ENCODE data around the gene MBTPS1. TPM values are rescaled to one million over a fixed set of nuclear protein-coding genes. Genes with fewer than 3 reads are reported as not detected.

MBTPS1 gene
- polyA plus RNA-seq, 3 donors, result 26.4 to 73.8 (median 28.0) TPM

GRCh38 chr16:84105948-84106740 is 10.6 kb downstream of the MBTPS1 start:
- 99% methylated on average over 5 of the region's 13 CpGs for WGBS (ENCODE audit: insufficient coverage)
- Histone ChIP-seq H3K79me2 (ENCODE audit: insufficient read depth, low read length) (peaks cover 96% of the 10 kb centered on the region), H3K4me3 (replicated peaks in 1 of 3; ENCODE audit: low read depth in 2 of 3, low read length in 3 of 3) (no peak overlapping the region), H3K27me3 (ENCODE audit: control insufficient read depth in 2 of 2, insufficient read depth in 2 of 2, low read length in 2 of 2) (no peaks in the 10 kb centered on the region), H3K9me3 (replicated peaks in 1 of 2; ENCODE audit: control insufficient read depth in 1 of 2, insufficient read depth in 1 of 2, low read length in 2 of 2) (no peaks in the 10 kb centered on the region), H3K27ac (ENCODE audit: low read depth in 1 of 2, low read length in 2 of 2) (peak overlapping the region in 1 of 2 donors; percentile 20), H2AFZ (ENCODE audit: insufficient read depth, low read depth, low read length, poor library complexity, severe bottlenecking) (no peak overlapping the region), H3K36me3 (replicated peaks in 1 of 2; ENCODE audit: control insufficient read depth in 1 of 2, insufficient read depth in 2 of 2, low read length in 2 of 2) (peaks cover 33 to 55% of the 10 kb centered on the region in 2 donors), H4K20me1 (ENCODE audit: insufficient read depth, low read length) (peaks cover 93% of the 10 kb centered on the region), H3K4me1 (ENCODE audit: control insufficient read depth in 1 of 2, insufficient read depth in 2 of 2, low read length in 2 of 2) (peaks cover 19 to 20% of the 10 kb centered on the region in 2 donors), H3K9ac (ENCODE audit: insufficient read depth, low read length, poor library complexity, severe bottlenecking) (no peak overlapping the region), H3K4me2 (replicated peaks; ENCODE audit: extremely low read depth, low read length, poor library complexity, severe bottlenecking) (no peak overlapping the region)
- peak overlapping the region in 1 of 2 donors; percentile 6 for H3K4me3 Mint-ChIP-seq
- TF ChIP-seq, protein P1, sequence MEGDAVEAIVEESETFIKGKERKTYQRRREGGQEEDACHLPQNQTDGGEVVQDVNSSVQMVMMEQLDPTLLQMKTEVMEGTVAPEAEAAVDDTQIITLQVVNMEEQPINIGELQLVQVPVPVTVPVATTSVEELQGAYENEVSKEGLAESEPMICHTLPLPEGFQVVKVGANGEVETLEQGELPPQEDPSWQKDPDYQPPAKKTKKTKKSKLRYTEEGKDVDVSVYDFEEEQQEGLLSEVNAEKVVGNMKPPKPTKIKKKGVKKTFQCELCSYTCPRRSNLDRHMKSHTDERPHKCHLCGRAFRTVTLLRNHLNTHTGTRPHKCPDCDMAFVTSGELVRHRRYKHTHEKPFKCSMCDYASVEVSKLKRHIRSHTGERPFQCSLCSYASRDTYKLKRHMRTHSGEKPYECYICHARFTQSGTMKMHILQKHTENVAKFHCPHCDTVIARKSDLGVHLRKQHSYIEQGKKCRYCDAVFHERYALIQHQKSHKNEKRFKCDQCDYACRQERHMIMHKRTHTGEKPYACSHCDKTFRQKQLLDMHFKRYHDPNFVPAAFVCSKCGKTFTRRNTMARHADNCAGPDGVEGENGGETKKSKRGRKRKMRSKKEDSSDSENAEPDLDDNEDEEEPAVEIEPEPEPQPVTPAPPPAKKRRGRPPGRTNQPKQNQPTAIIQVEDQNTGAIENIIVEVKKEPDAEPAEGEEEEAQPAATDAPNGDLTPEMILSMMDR (IDR thresholded peaks at IDR 0.05), result no peak
- peak overlapping the region in 5 of 7 donors; percentile 19 to 47 (median 35) for H3K27ac Mint-ChIP-seq
- intact Hi-C loops (cut with micrococcal nuclease), result no loop called here
- peaks cover 32% of the 10 kb centered on the region for H3K4me1 Mint-ChIP-seq
- no peak for DNase-seq
- peaks cover 41 to 61% of the 10 kb centered on the region in 2 donors for H3K36me3 Mint-ChIP-seq
- H3K27me3 Mint-ChIP-seq (ENCODE audit: low read depth in 3 of 3), result peaks cover 0 to 1% (median 0%) of the 10 kb centered on the region in 3 donors
- no peaks in the 10 kb centered on the region for H3K9me3 Mint-ChIP-seq

DNA sequence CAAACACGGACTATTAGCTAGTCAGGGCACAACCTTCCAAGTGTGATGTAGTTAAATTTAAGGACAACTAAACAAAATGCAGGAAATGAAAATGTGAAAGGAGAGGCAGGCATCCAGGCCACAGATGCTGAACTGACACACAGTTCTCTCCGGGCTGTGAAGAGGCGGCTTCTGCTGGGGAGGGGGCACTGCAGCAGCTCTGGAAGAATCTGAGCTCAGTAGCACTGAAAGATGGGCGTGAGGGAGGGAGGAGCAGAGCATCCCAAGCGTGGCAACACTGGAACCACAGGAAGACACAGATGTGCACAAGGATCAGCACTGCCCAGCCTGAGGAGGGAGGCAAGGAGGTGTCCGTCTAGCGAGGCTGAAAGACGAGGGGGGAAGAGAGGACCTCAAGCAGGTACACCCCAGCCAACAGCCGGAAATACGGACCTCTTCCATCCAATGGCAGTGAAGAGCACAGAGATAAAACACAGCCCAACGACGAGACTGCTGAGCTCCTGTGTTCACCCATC is 11.4 kb downstream of the MBTPS1 start:
- H3K9me3 Mint-ChIP-seq, result no peaks in the 10 kb centered on the region
- H3K4me1 Mint-ChIP-seq, result peaks cover 33% of the 10 kb centered on the region
- Histone ChIP-seq H3K79me2 (ENCODE audit: insufficient read depth, low read length) (peaks cover 93% of the 10 kb centered on the region), H3K4me2 (replicated peaks; ENCODE audit: extremely low read depth, low read length, poor library complexity, severe bottlenecking) (no peak overlapping the region), H3K4me3 (replicated peaks in 1 of 3; ENCODE audit: low read depth in 2 of 3, low read length in 3 of 3) (no peak overlapping the region), H4K20me1 (ENCODE audit: insufficient read depth, low read length) (peaks cover 88% of the 10 kb centered on the region), H2AFZ (ENCODE audit: insufficient read depth, low read depth, low read length, poor library complexity, severe bottlenecking) (no peak overlapping the region), H3K36me3 (replicated peaks in 1 of 2; ENCODE audit: control insufficient read depth in 1 of 2, insufficient read depth in 2 of 2, low read length in 2 of 2) (peaks cover 29 to 48% of the 10 kb centered on the region in 2 donors), H3K4me1 (ENCODE audit: control insufficient read depth in 1 of 2, insufficient read depth in 2 of 2, low read length in 2 of 2) (peaks cover 27 to 28% of the 10 kb centered on the region in 2 donors), H3K27me3 (ENCODE audit: control insufficient read depth in 2 of 2, insufficient read depth in 2 of 2, low read length in 2 of 2) (no peaks in the 10 kb centered on the region), H3K9me3 (replicated peaks in 1 of 2; ENCODE audit: control insufficient read depth in 1 of 2, insufficient read depth in 1 of 2, low read length in 2 of 2) (no peaks in the 10 kb centered on the region), H3K27ac (ENCODE audit: low read depth in 1 of 2, low read length in 2 of 2) (no peak overlapping the region), H3K9ac (ENCODE audit: insufficient read depth, low read length, poor library complexity, severe bottlenecking) (no peak overlapping the region)
- H3K27ac Mint-ChIP-seq, result peak overlapping the region in 4 of 7 donors; percentile 6 to 79 (median 34)
- H3K36me3 Mint-ChIP-seq, result peaks cover 34 to 59% of the 10 kb centered on the region in 2 donors
- no peak overlapping the region for H3K4me3 Mint-ChIP-seq
- H3K27me3 Mint-ChIP-seq (ENCODE audit: low read depth in 3 of 3), result peaks cover 0 to 1% (median 0%) of the 10 kb centered on the region in 3 donors
- WGBS (ENCODE audit: insufficient coverage), result 94% methylated on average over 5 of the region's 12 CpGs
- TF ChIP-seq, protein P1 (IDR thresholded peaks at IDR 0.05), result no peak
- intact Hi-C loops (cut with micrococcal nuclease), result no loop called here
- no peak for DNase-seq

Data from CD14-positive monocyte (primary cell).